GM21576 (cell line): ENCODE measurements around the gene PARVB.
"Not testable (repeated sequence)": the region's sequence is repeated elsewhere in the genome, so short reads cannot be mapped to it uniquely, and the experiment has no call there.

Experiments
- ATAC-seq: cut with Tn5 transposase; IDR thresholded peaks from one replicate; pipeline ENCODE4 v1.9.1; 2021; ENCODE audit warnings: mild to moderate bottlenecking, moderate library complexity; ENCODE audit not compliant: unreplicated experiment

PARVB gene

GRCh38 chr22:44103735-44104480 is 79.8 kb downstream of the PARVB start:
- ATAC-seq, result no peak

GRCh38 chr22:44107340-44107739 is 83.2 kb downstream of the PARVB start:
- no peak for ATAC-seq

GRCh38 chr22:44108076-44108475 is 84.0 kb downstream of the PARVB start:
- ATAC-seq, result no peak

GRCh38 chr22:44108806-44109385 is 84.8 kb downstream of the PARVB start:
- ATAC-seq, result no peak

GRCh38 chr22:44109416-44109815 is 85.3 kb downstream of the PARVB start:
- no peak for ATAC-seq

- ATAC-seq, result not testable (repeated sequence)
These were observed 86.6 kb downstream of the PARVB start for GRCh38 chr22:44110656-44111055.

- ATAC-seq, result no peak
These were observed 87.6 kb downstream of the PARVB start for GRCh38 chr22:44111562-44112155.

GRCh38 chr22:44112191-44112590 is 88.1 kb downstream of the PARVB start:
- no peak for ATAC-seq

GRCh38 chr22:44116331-44116730 is 92.2 kb downstream of the PARVB start:
- no peak for ATAC-seq

GRCh38 chr22:44116755-44117684 is 92.9 kb downstream of the PARVB start:
- no peak for ATAC-seq

GRCh38 chr22:44117746-44118145 is 93.6 kb downstream of the PARVB start:
- no peak for ATAC-seq

- ATAC-seq, result no peak
These were observed 94.7 kb downstream of the PARVB start for GRCh38 chr22:44118645-44119315.

- ATAC-seq, result no peak
These were observed 95.7 kb downstream of the PARVB start for GRCh38 chr22:44119669-44120313.

- ATAC-seq, result no peak
These were observed 96.2 kb downstream of the PARVB start for GRCh38 chr22:44120314-44120704.

- ATAC-seq, result no peak
These were observed 101.3 kb downstream of the PARVB start for GRCh38 chr22:44125421-44125820.

- no peak for ATAC-seq
These were observed 102.7 kb downstream of the PARVB start for GRCh38 chr22:44126807-44127206.

- ATAC-seq, result no peak
These were observed 103.3 kb downstream of the PARVB start for GRCh38 chr22:44127356-44127755.

GRCh38 chr22:44128958-44129618 is 105.0 kb downstream of the PARVB start:
- no peak for ATAC-seq

GRCh38 chr22:44129619-44129976 is 105.5 kb downstream of the PARVB start:
- ATAC-seq, result no peak
